Activated T-cell treated with anti-CD3 and anti-CD28 coated beads, Interleukin-2, amount 50 U/mL, for 48 hours (primary cell): ENCODE data around the gene EIF4B.

Experiments used
- DNase-seq, 2 experiments: peaks; one replicate each; pipeline ENCODE4 v3.0.0-alpha.2; 2020

Gene EIF4B

GRCh38 chr12:53060064-53060720, 53.9 kb downstream of the EIF4B start:
- no peak for DNase-seq

- no peak for DNase-seq
Measured at GRCh38 chr12:53060721-53061276, 54.5 kb downstream of the EIF4B start.

- DNase-seq: no peak
Measured at GRCh38 chr12:53061404-53062010, 55.3 kb downstream of the EIF4B start.

GRCh38 chr12:53062011-53062961, 56.0 kb downstream of the EIF4B start:
- DNase-seq: no peak

- no peak for DNase-seq
Measured at GRCh38 chr12:53062977-53063707, 56.9 kb downstream of the EIF4B start.

- no peak for DNase-seq
Measured at GRCh38 chr12:53063708-53064612, 57.7 kb downstream of the EIF4B start.

GRCh38 chr12:53064613-53065436, 58.6 kb downstream of the EIF4B start:
- DNase-seq: no peak

- peak in 1 of 2 experiments; percentile 20 for DNase-seq
Measured at GRCh38 chr12:53065470-53065869, 59.2 kb downstream of the EIF4B start.

- DNase-seq: peak; percentile 80 to 81
Measured at GRCh38 chr12:53065975-53066931, 60.0 kb downstream of the EIF4B start.

- DNase-seq: no peak
Measured at GRCh38 chr12:53067074-53067992, 61.1 kb downstream of the EIF4B start.

- DNase-seq: no peak
Measured at GRCh38 chr12:53067993-53068770, 61.9 kb downstream of the EIF4B start.

GRCh38 chr12:53068811-53069585, 62.7 kb downstream of the EIF4B start:
- DNase-seq: no peak

- DNase-seq: no peak
Measured at GRCh38 chr12:53069621-53070410, 63.6 kb downstream of the EIF4B start.

- DNase-seq: no peak
Measured at GRCh38 chr12:53070877-53071492, 64.7 kb downstream of the EIF4B start.
